NB4 (cell line): ENCODE measurements around the gene AP1G2.

ENCODE experiments used
- POLR2A ChIP-seq: IDR thresholded peaks from 2 replicates; pipeline ENCODE4 v1.6.1; 2011; ENCODE audit warnings: mild to moderate bottlenecking; ENCODE audit not compliant: insufficient read length; ENCODE audit errors: extremely low read depth
- TF ChIP-seq, protein P1 (sequence below): IDR thresholded peaks from one replicate; pipeline ENCODE4 v1.5.1; 2012; ENCODE audit warnings: low read depth, low read length
- TF ChIP-seq, protein P2 (sequence below): IDR thresholded peaks from 2 replicates; pipeline ENCODE4 v1.6.1; 2011; ENCODE audit warnings: low read depth, low read length

DNA sequence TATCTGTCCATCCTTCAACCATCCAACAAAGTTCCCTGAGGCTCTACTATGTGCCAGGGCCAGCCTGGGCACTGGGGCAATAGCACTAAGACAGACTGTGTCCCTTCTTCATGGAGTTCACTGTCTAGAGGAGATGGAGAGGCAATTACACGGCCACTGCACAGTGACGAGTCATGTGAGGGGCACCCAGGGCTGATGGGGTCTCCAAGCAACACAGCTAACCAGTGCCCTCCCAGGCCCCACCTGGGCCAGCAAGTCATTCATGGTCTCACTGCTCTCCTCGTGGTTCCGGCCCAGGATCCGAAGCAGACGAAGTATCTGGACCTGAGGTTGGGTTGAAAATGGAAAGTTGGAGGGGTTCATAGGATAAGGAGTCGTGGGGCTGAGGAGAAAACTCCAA is 2.7 kb downstream of the AP1G2 start:
- TF ChIP-seq POLR2A, result no peak
- TF ChIP-seq, protein P1, sequence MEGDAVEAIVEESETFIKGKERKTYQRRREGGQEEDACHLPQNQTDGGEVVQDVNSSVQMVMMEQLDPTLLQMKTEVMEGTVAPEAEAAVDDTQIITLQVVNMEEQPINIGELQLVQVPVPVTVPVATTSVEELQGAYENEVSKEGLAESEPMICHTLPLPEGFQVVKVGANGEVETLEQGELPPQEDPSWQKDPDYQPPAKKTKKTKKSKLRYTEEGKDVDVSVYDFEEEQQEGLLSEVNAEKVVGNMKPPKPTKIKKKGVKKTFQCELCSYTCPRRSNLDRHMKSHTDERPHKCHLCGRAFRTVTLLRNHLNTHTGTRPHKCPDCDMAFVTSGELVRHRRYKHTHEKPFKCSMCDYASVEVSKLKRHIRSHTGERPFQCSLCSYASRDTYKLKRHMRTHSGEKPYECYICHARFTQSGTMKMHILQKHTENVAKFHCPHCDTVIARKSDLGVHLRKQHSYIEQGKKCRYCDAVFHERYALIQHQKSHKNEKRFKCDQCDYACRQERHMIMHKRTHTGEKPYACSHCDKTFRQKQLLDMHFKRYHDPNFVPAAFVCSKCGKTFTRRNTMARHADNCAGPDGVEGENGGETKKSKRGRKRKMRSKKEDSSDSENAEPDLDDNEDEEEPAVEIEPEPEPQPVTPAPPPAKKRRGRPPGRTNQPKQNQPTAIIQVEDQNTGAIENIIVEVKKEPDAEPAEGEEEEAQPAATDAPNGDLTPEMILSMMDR, result no peak
- TF ChIP-seq, protein P2, sequence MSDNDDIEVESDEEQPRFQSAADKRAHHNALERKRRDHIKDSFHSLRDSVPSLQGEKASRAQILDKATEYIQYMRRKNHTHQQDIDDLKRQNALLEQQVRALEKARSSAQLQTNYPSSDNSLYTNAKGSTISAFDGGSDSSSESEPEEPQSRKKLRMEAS, result no peak
